ENCODE measurements around the gene SLMAP.

- TF ChIP-seq CTCF (IDR thresholded peaks at IDR 0.05) (no peak), POLR2A (IDR thresholded peaks at IDR 0.05) (no peak), POLR2AphosphoS5 (IDR thresholded peaks at IDR 0.05) (no peak)
Measured at GRCh38 chr3:57919987-57920386, 163.9 kb downstream of the SLMAP start.

Measured in breast epithelium (tissue), 3 donors.